MCF 10A (cell line): ENCODE measurements around the gene TECPR2. TPM values are rescaled to one million over a fixed set of nuclear protein-coding genes. Genes with fewer than 3 reads are reported as not detected.

Experiments used
- BruUV-seq: library from RNA; stranded (reverse); fragments of 400-500 nt; replicated peaks from 2 replicates; lab custom pipeline; 2021; lab: Mats Ljungman, UMichigan
- CTCF ChIA-PET: fragments of 300-600 bp; sonication (Branson Sonifier 250); formaldehyde crosslinking; extraction: SDS; loops from one replicate; lab custom pipeline; 2021; ENCODE audit warnings: antibody characterized with exemption, inconsistent platforms; lab: Yijun Ruan, JAX
- POLR2A ChIA-PET: fragments of 300-600, 350-650 bp; sonication (Branson Sonifier 250); formaldehyde crosslinking; extraction: SDS; loops from one replicate; lab custom pipeline; 2020; ENCODE audit warnings: antibody characterized with exemption, inconsistent platforms; lab: Yijun Ruan, JAX
- DNase-seq: peaks from one replicate; pipeline ENCODE4 v3.0.0-alpha.2; 2018; ENCODE audit not compliant: unreplicated experiment
- H3K27ac Mint-ChIP-seq: one replicate; pipeline ENCODE4 v1.8.0; 2022; ENCODE audit warnings: mild to moderate bottlenecking, low read depth, mixed read lengths; ENCODE audit not compliant: unreplicated experiment
- H3K27me3 Mint-ChIP-seq: one replicate; pipeline ENCODE4 v1.8.0; 2022; ENCODE audit warnings: mixed read lengths; ENCODE audit not compliant: insufficient read depth, unreplicated experiment
- H3K36me3 Mint-ChIP-seq: one replicate; pipeline ENCODE4 v1.8.0; 2022; ENCODE audit warnings: mild to moderate bottlenecking, moderate library complexity, mixed read lengths; ENCODE audit not compliant: insufficient read depth, unreplicated experiment
- H3K4me1 Mint-ChIP-seq: one replicate; pipeline ENCODE4 v1.8.0; 2022; ENCODE audit warnings: mixed read lengths; ENCODE audit not compliant: insufficient read depth, unreplicated experiment
- H3K4me3 Mint-ChIP-seq: one replicate; pipeline ENCODE4 v1.8.0; 2022; ENCODE audit warnings: mild to moderate bottlenecking, moderate library complexity, mixed read lengths; ENCODE audit not compliant: unreplicated experiment
- H3K9me3 Mint-ChIP-seq: one replicate; pipeline ENCODE4 v1.8.0; 2022; ENCODE audit warnings: mixed read lengths; ENCODE audit not compliant: unreplicated experiment
- intact Hi-C: fragments of 100-400 bp; cut with micrococcal nuclease; formaldehyde crosslinking; loops from 2 replicates; pipeline ENCODE4 v1.14.1; 2022
- total RNA-seq: library from RNA; stranded (reverse); gene quantifications from 2 replicates; pipeline ENCODE4 v1.2.3, GENCODE V29; 2022
- TF ChIP-seq, protein P1 (sequence below): fragments of 200-600 bp; IDR thresholded peaks from one replicate; pipeline ENCODE4 v1.8.0; 2022; ENCODE audit warnings: antibody characterized with exemption, mild to moderate bottlenecking; ENCODE audit not compliant: unreplicated experiment

The TECPR2 gene
- total RNA-seq, 1 experiment from 2014 or later = 18.4 TPM

DNA sequence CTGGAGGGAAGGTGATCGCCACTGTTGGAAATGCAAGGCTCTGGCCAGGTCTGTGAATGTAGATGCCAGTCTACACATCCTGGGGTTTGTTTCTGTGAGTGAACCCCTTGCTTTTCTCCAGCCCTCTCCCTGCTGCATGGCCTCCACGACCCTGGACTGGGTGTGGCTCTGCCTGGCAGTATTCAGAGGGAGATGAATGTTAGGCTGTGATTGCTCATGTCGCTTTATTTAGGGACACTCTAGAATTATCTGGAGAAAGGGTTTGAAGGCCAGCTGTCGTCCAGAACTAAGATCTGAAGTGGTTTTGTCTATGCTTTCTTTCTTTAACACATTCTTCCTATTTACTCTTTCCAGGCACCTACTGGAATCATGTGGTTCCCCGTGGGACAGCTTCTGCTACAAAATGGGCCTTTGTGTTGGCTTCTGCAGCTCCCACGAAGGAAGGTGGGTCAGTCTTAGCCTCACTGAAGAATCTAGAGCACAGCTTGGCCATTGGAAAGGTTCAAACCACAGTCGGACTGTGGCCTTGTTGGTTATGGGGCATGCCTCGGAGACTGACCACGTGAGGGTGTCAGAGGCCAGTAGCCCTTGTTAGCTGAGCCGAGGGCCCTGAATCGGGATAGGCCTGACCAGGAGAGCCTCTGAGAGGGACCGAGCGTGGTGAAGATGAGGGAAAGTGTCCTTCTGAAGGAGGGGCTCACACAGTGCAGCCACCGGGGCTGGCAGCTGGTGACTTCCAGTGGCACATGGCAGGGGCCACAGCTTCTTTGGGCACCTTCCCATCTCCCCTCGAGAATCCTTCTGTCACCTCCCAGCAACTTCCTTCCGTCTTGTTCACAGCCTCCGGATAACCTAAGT is 87.7 kb downstream of the TECPR2 start:
- Mint-ChIP-seq H3K27me3 (no peaks in the 10 kb centered on the region), H3K27ac (no peak overlapping the region), H3K36me3 (peaks cover 63% of the 10 kb centered on the region), H3K4me3 (no peak overlapping the region), H3K9me3 (no peaks in the 10 kb centered on the region), H3K4me1 (no peaks in the 10 kb centered on the region)
- no TSS peak for BruUV-seq
- CTCF ChIA-PET = interaction anchor here (0.9 to 2.9 kb wide), 2 partner anchors 8 to 13 kb away, joined by 3 to 16 read pairs; no protein-coding TSS in a partner anchor
- intact Hi-C loops = no loop called here
- no peak for DNase-seq
- TF ChIP-seq, protein P1, sequence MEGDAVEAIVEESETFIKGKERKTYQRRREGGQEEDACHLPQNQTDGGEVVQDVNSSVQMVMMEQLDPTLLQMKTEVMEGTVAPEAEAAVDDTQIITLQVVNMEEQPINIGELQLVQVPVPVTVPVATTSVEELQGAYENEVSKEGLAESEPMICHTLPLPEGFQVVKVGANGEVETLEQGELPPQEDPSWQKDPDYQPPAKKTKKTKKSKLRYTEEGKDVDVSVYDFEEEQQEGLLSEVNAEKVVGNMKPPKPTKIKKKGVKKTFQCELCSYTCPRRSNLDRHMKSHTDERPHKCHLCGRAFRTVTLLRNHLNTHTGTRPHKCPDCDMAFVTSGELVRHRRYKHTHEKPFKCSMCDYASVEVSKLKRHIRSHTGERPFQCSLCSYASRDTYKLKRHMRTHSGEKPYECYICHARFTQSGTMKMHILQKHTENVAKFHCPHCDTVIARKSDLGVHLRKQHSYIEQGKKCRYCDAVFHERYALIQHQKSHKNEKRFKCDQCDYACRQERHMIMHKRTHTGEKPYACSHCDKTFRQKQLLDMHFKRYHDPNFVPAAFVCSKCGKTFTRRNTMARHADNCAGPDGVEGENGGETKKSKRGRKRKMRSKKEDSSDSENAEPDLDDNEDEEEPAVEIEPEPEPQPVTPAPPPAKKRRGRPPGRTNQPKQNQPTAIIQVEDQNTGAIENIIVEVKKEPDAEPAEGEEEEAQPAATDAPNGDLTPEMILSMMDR = no peak
- POLR2A ChIA-PET = no interaction called here

DNA sequence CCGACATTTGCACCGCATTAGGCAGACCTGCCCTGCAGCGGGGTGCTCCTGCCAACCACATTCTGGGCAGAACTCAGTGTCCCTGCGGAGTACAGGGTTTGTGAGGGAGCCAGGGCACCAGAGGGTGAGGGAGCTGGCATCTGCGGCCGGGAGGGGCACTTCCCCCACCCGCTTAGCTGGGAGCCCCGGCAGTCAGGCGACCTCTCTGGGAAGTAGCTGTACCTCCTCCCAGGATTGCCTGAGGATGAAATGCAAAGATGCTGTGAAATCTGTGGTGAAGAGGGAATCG is 88.3 kb downstream of the TECPR2 start:
- H3K4me3 Mint-ChIP-seq = no peak overlapping the region
- no TSS peak for BruUV-seq
- TF ChIP-seq, protein P1 = no peak
- no peak for DNase-seq
- H3K27me3 Mint-ChIP-seq = no peaks in the 10 kb centered on the region
- H3K36me3 Mint-ChIP-seq = peaks cover 69% of the 10 kb centered on the region
- ChIA-PET POLR2A (no interaction called here), CTCF (no interaction called here)
- no peak overlapping the region for H3K27ac Mint-ChIP-seq
- no peaks in the 10 kb centered on the region for H3K4me1 Mint-ChIP-seq
- intact Hi-C loops = no loop called here
- H3K9me3 Mint-ChIP-seq = no peaks in the 10 kb centered on the region

DNA sequence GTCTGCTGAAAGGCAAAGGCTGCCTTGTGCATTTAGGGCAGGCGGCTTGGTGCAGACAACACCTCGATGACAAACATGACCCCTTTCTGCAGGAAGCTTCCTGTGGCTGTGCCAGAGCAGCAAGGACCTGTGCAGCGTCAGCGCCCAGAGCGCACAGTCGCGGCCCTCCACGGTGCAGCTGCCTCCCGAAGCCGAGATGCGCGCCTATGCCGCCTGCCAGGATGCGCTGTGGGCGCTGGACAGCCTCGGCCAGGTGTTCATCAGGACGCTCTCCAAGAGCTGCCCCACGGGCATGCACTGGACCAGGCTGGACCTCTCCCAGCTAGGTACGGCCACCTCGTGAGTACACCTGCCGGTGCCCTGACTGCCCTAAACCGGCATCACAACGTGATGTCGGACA is 89.6 kb downstream of the TECPR2 start:
- no TSS peak for BruUV-seq
- ChIA-PET CTCF (interaction anchor here (0.5 kb wide), 1 partner anchor 26 kb away, joined by 3 read pairs; no protein-coding TSS in a partner anchor), POLR2A (interaction anchor here (0.8 to 1.0 kb wide), 2 partner anchors 19 to 266 kb away, joined by 3 read pairs; no protein-coding TSS in a partner anchor)
- TF ChIP-seq, protein P1 = no peak
- peaks cover 69% of the 10 kb centered on the region for H3K36me3 Mint-ChIP-seq
- no peak overlapping the region for H3K27ac Mint-ChIP-seq
- H3K4me3 Mint-ChIP-seq = no peak overlapping the region
- H3K9me3 Mint-ChIP-seq = no peaks in the 10 kb centered on the region
- intact Hi-C loops = no loop called here
- H3K4me1 Mint-ChIP-seq = no peaks in the 10 kb centered on the region
- no peaks in the 10 kb centered on the region for H3K27me3 Mint-ChIP-seq
- DNase-seq = no peak

DNA sequence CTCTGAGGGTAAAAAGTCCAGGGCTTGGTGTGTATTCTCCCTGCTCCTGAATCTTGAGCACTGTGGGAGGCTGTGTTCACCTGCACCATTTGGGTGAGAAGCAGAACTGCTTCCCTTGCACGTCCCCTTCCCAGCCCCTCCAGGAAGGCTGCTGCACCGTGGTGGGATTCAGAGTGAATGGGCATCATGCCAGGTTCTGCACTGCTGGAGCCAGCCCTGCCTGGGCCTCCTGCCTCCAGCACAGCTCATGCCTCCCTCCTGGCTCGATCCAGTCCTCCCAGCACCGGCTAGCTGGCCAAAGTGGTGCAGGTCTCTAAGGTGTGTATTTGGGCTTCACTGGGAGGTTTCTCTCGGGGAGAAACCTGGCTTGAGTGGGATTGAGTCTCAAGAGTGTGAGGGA is 92.0 kb downstream of the TECPR2 start:
- DNase-seq = no peak
- Mint-ChIP-seq H3K4me1 (no peaks in the 10 kb centered on the region), H3K4me3 (no peak overlapping the region), H3K36me3 (peaks cover 80% of the 10 kb centered on the region), H3K27ac (no peak overlapping the region), H3K9me3 (no peaks in the 10 kb centered on the region), H3K27me3 (no peaks in the 10 kb centered on the region)
- intact Hi-C loops = no loop called here
- TF ChIP-seq, protein P1 = no peak
- no TSS peak for BruUV-seq
- CTCF ChIA-PET = no interaction called here
- POLR2A ChIA-PET = no interaction called here
